ENCODE data around the gene TANK. TPM values are rescaled to one million over a fixed set of nuclear protein-coding genes. Genes with fewer than 3 reads are reported as not detected.

The TANK gene
- total RNA-seq, 1 donor from 2014 or later: 33.6 TPM

GRCh38 chr2:161165811-161166210 lies 5.6 kb downstream of the TANK start:
- DNase-seq (ENCODE audit: low read depth): no peak
- TF ChIP-seq, protein P1, sequence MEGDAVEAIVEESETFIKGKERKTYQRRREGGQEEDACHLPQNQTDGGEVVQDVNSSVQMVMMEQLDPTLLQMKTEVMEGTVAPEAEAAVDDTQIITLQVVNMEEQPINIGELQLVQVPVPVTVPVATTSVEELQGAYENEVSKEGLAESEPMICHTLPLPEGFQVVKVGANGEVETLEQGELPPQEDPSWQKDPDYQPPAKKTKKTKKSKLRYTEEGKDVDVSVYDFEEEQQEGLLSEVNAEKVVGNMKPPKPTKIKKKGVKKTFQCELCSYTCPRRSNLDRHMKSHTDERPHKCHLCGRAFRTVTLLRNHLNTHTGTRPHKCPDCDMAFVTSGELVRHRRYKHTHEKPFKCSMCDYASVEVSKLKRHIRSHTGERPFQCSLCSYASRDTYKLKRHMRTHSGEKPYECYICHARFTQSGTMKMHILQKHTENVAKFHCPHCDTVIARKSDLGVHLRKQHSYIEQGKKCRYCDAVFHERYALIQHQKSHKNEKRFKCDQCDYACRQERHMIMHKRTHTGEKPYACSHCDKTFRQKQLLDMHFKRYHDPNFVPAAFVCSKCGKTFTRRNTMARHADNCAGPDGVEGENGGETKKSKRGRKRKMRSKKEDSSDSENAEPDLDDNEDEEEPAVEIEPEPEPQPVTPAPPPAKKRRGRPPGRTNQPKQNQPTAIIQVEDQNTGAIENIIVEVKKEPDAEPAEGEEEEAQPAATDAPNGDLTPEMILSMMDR (IDR thresholded peaks at IDR 0.05; ENCODE audit: insufficient read depth, low read length, poor library complexity, severe bottlenecking): no peak
- no peak overlapping the region for H3K4me3 ChIP-seq (ENCODE audit: low read depth, low read length)

GRCh38 chr2:161166538-161167409 lies 6.5 kb downstream of the TANK start:
- H3K27me3 ChIP-seq (ENCODE audit: control insufficient read depth, insufficient read depth, low read length): no peaks in the 10 kb centered on the region
- TF ChIP-seq, protein P1 (IDR thresholded peaks at IDR 0.05; ENCODE audit: insufficient read depth, low read length, poor library complexity, severe bottlenecking): no peak
- peak; percentile 50 for DNase-seq (ENCODE audit: low read depth)
- no peak overlapping the region for H3K4me3 ChIP-seq (ENCODE audit: low read depth, low read length)
- no peaks in the 10 kb centered on the region for H3K36me3 ChIP-seq (ENCODE audit: control insufficient read depth, insufficient read depth, low read length)

More at GRCh38 chr2:161165811-161166210, 5.6 kb downstream of the TANK start:
- H3K36me3 ChIP-seq (ENCODE audit: control insufficient read depth, insufficient read depth, low read length): no peaks in the 10 kb centered on the region
- H3K27me3 ChIP-seq (ENCODE audit: control insufficient read depth, insufficient read depth, low read length): no peaks in the 10 kb centered on the region

- Histone ChIP-seq H3K4me3 (ENCODE audit: low read depth, low read length) (no peak overlapping the region), H3K27me3 (ENCODE audit: control insufficient read depth, insufficient read depth, low read length) (no peaks in the 10 kb centered on the region), H3K36me3 (ENCODE audit: control insufficient read depth, insufficient read depth, low read length) (no peaks in the 10 kb centered on the region)
- no peak for DNase-seq (ENCODE audit: low read depth)
- TF ChIP-seq, protein P1 (IDR thresholded peaks at IDR 0.05; ENCODE audit: insufficient read depth, low read length, poor library complexity, severe bottlenecking): no peak
Measured at GRCh38 chr2:161169335-161169734, 9.1 kb downstream of the TANK start.

DNA sequence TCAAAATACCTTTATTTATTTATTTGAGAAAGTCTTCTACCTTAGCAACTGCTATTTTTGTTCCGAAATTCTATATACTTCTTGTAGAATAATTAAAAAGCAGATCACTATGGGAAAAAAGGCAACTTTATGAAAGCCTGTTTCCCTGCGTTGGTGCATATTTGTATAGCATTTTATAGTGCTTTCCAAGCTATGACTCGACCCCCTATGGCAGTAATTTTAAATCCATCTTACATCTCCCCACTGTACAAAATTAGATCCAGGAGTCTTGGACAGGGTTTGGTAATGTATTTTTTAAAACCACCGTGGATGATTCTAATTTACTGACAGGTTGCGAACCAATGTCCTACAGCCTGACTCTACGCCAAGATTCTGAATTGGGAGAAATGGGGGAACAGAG lies 10.1 kb downstream of the TANK start:
- Histone ChIP-seq H3K36me3 (ENCODE audit: control insufficient read depth, insufficient read depth, low read length) (no peaks in the 10 kb centered on the region), H3K27me3 (ENCODE audit: control insufficient read depth, insufficient read depth, low read length) (no peaks in the 10 kb centered on the region), H3K4me3 (ENCODE audit: low read depth, low read length) (no peak overlapping the region)
- TF ChIP-seq, protein P1 (IDR thresholded peaks at IDR 0.05; ENCODE audit: insufficient read depth, low read length, poor library complexity, severe bottlenecking): no peak
- DNase-seq (ENCODE audit: low read depth): no peak

DNA sequence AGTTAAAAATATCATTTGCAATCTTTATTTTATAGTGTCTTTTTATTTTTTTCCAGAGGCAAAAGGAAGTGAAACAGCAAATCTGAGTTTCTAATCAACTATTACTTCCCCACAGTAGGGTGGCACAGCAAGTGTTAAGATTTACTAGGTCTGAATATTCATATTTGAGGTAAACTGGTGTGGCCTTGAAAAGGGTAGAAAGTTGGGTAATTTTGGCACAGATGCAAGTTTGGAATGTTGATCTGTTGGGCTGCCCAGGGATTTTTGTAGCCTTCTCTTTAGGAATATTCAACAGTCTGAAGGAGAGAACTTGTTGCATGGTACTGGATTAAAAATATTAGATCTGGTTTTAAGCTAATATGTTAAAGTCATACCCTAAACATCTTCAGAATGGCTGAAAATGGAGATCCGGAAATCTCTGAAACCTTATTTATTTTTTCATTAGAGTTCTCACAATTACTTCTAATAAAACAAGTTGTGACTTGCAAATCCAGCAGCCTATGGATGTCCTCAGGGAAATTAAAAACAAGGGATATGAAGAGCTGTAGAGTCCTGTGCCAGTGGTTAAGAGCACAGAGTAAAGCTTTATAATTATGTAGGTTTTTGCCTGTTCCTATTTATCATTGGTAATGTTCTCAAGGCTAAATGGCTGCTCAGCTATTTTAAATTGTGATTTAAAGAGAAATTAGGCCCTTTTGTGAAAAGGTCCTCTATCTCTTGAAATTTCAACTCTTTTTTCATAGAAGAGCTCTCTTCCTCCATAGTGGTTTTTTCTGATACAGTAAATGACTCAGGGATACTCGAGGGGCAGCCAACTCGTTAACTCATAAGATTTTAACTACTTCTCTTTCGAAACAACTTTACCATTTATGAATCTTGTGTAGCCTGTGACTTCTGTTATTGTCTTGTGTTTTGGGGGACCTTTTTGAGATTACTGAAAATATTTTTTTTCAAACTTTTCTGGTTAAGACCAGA lies 11.0 kb downstream of the TANK start:
- TF ChIP-seq, protein P1 (IDR thresholded peaks at IDR 0.05; ENCODE audit: insufficient read depth, low read length, poor library complexity, severe bottlenecking): no peak
- no peaks in the 10 kb centered on the region for H3K27me3 ChIP-seq (ENCODE audit: control insufficient read depth, insufficient read depth, low read length)
- DNase-seq (ENCODE audit: low read depth): no peak
- H3K4me3 ChIP-seq (ENCODE audit: low read depth, low read length): no peak overlapping the region
- no peaks in the 10 kb centered on the region for H3K36me3 ChIP-seq (ENCODE audit: control insufficient read depth, insufficient read depth, low read length)

All from kidney epithelial cell (primary cell).